ENCODE data around the gene RAP1GAP2. TPM values are rescaled to one million over a fixed set of nuclear protein-coding genes. Genes with fewer than 3 reads are reported as not detected.

RAP1GAP2 gene
- polyA plus RNA-seq, 3 donors = 1.5 to 48.4 (median 6.1) TPM

DNA sequence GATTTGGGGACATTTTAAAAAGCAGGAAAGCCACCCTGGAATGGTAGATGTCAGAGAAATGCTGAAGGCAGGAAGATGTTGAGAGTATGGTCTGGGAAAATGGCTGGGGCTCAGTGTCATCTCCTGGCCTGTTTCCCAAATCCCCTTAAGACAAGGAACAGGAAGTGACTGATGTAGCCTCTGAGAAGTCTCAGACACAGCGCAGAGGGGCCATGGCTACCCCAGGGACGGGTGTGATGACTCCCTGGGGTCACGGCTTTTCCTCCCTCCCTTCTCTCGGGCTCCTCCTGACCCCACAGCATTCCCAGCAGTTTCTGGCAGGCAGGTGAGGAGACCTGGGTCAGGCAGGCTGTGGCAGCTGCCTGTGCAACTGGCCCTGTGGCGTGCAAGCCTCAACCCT lies 45.4 kb downstream of the RAP1GAP2 start:
- H4K20me1 ChIP-seq (ENCODE audit: insufficient read depth, low read length) = peaks cover 98% of the 10 kb centered on the region
- Mint-ChIP-seq H3K9me3 (no peaks in the 10 kb centered on the region), H3K27ac (peak overlapping the region in 4 of 7 donors; percentile 26 to 80 (median 48)), H3K4me1 (peaks cover 19% of the 10 kb centered on the region), H3K27me3 (ENCODE audit: low read depth in 3 of 3) (peaks cover 0 to 6% (median 0%) of the 10 kb centered on the region in 3 donors), H3K36me3 (peaks cover 25 to 79% of the 10 kb centered on the region in 2 donors), H3K4me3 (no peak overlapping the region)
- WGBS (ENCODE audit: insufficient coverage) = 80% methylated on average over 1 of the region's 5 CpGs
- H3K9me3 ChIP-seq (replicated peaks in 1 of 2; ENCODE audit: control insufficient read depth in 1 of 2, insufficient read depth in 1 of 2, low read length in 2 of 2) = no peaks in the 10 kb centered on the region
- H3K36me3 ChIP-seq (replicated peaks in 1 of 2; ENCODE audit: control insufficient read depth in 1 of 2, insufficient read depth in 2 of 2, low read length in 2 of 2) = peaks cover 19 to 42% of the 10 kb centered on the region in 2 donors
- peaks cover 50% of the 10 kb centered on the region for H3K79me2 ChIP-seq (ENCODE audit: insufficient read depth, low read length)
- no peak for DNase-seq
- H3K4me1 ChIP-seq (ENCODE audit: control insufficient read depth in 1 of 2, insufficient read depth in 2 of 2, low read length in 2 of 2) = peaks cover 5% of the 10 kb centered on the region in 2 donors
- H3K4me2 ChIP-seq (replicated peaks; ENCODE audit: extremely low read depth, low read length, poor library complexity, severe bottlenecking) = no peak overlapping the region
- H3K27me3 ChIP-seq (ENCODE audit: control insufficient read depth in 2 of 2, insufficient read depth in 2 of 2, low read length in 2 of 2) = no peaks in the 10 kb centered on the region
- H3K4me3 ChIP-seq (replicated peaks in 1 of 3; ENCODE audit: low read depth in 2 of 3, low read length in 3 of 3) = no peak overlapping the region
- H3K27ac ChIP-seq (ENCODE audit: low read depth in 1 of 2, low read length in 2 of 2) = no peak overlapping the region
- H2AFZ ChIP-seq (ENCODE audit: insufficient read depth, low read depth, low read length, poor library complexity, severe bottlenecking) = no peak overlapping the region
- intact Hi-C loops (cut with micrococcal nuclease) = loop anchor here in 1 of 2 donors (10.0 kb wide), 1 partner anchor 103 kb away; no protein-coding TSS in a partner anchor
- no peak overlapping the region for H3K9ac ChIP-seq (ENCODE audit: insufficient read depth, low read length, poor library complexity, severe bottlenecking)
- TF ChIP-seq, protein P1, sequence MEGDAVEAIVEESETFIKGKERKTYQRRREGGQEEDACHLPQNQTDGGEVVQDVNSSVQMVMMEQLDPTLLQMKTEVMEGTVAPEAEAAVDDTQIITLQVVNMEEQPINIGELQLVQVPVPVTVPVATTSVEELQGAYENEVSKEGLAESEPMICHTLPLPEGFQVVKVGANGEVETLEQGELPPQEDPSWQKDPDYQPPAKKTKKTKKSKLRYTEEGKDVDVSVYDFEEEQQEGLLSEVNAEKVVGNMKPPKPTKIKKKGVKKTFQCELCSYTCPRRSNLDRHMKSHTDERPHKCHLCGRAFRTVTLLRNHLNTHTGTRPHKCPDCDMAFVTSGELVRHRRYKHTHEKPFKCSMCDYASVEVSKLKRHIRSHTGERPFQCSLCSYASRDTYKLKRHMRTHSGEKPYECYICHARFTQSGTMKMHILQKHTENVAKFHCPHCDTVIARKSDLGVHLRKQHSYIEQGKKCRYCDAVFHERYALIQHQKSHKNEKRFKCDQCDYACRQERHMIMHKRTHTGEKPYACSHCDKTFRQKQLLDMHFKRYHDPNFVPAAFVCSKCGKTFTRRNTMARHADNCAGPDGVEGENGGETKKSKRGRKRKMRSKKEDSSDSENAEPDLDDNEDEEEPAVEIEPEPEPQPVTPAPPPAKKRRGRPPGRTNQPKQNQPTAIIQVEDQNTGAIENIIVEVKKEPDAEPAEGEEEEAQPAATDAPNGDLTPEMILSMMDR (IDR thresholded peaks at IDR 0.05) = no peak

DNA sequence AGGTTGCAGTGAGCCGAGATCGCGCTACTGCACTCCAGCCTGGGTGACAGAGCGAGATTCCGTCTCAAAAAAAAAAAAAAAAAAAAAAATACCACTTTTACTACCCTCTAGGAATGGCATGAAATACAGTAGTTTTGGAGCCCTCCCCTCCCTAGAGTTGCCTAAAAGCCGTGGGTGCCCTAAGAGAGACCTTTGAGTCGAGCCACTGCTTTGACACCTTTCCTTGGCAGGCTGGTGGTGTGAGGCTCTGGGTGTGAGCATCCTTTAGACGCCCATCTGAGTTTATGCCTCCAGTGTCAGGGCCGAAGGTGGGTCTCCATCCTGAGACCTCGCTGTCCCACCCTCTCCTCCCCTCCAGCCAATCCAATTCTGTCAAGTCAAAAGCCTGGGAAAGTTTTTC lies 46.2 kb downstream of the RAP1GAP2 start:
- TF ChIP-seq, protein P1 (IDR thresholded peaks at IDR 0.05) = no peak
- no peak overlapping the region for H3K4me3 Mint-ChIP-seq
- Histone ChIP-seq H3K79me2 (ENCODE audit: insufficient read depth, low read length) (peaks cover 47% of the 10 kb centered on the region), H4K20me1 (ENCODE audit: insufficient read depth, low read length) (peaks cover 98% of the 10 kb centered on the region), H3K9ac (ENCODE audit: insufficient read depth, low read length, poor library complexity, severe bottlenecking) (no peak overlapping the region), H3K9me3 (replicated peaks in 1 of 2; ENCODE audit: control insufficient read depth in 1 of 2, insufficient read depth in 1 of 2, low read length in 2 of 2) (no peaks in the 10 kb centered on the region), H3K27ac (ENCODE audit: low read depth in 1 of 2, low read length in 2 of 2) (no peak overlapping the region), H3K4me1 (ENCODE audit: control insufficient read depth in 1 of 2, insufficient read depth in 2 of 2, low read length in 2 of 2) (peaks cover 14% of the 10 kb centered on the region in 2 donors), H3K4me2 (replicated peaks; ENCODE audit: extremely low read depth, low read length, poor library complexity, severe bottlenecking) (no peak overlapping the region), H3K27me3 (ENCODE audit: control insufficient read depth in 2 of 2, insufficient read depth in 2 of 2, low read length in 2 of 2) (no peaks in the 10 kb centered on the region), H2AFZ (ENCODE audit: insufficient read depth, low read depth, low read length, poor library complexity, severe bottlenecking) (no peak overlapping the region), H3K4me3 (replicated peaks in 1 of 3; ENCODE audit: low read depth in 2 of 3, low read length in 3 of 3) (no peak overlapping the region), H3K36me3 (replicated peaks in 1 of 2; ENCODE audit: control insufficient read depth in 1 of 2, insufficient read depth in 2 of 2, low read length in 2 of 2) (peaks cover 11 to 33% of the 10 kb centered on the region in 2 donors)
- DNase-seq = no peak
- no CpG with 5 or more reads among the region's 10 CpGs for WGBS (ENCODE audit: insufficient coverage)
- H3K4me1 Mint-ChIP-seq = peaks cover 25% of the 10 kb centered on the region
- peaks cover 21 to 70% of the 10 kb centered on the region in 2 donors for H3K36me3 Mint-ChIP-seq
- intact Hi-C loops (cut with micrococcal nuclease) = loop anchor here in 1 of 2 donors (10.0 kb wide), 1 partner anchor 102 kb away; no protein-coding TSS in a partner anchor
- H3K9me3 Mint-ChIP-seq = no peaks in the 10 kb centered on the region
- peaks cover 0 to 6% (median 0%) of the 10 kb centered on the region in 3 donors for H3K27me3 Mint-ChIP-seq (ENCODE audit: low read depth in 3 of 3)
- no peak overlapping the region for H3K27ac Mint-ChIP-seq

Data from CD14-positive monocyte (primary cell).